A549 treated with ZK216348 at 1 μM for 4 hours (cell line): ENCODE measurements around the gene TPX2. TPM values are rescaled to one million over a fixed set of nuclear protein-coding genes. Genes with fewer than 3 reads are reported as not detected.

Experiments
- total RNA-seq: library from RNA; stranded (reverse); fragments of 200-300 nt; extraction: Qiagen RNA extraction; gene quantifications from 5 replicates; pipeline ENCODE4 v1.2.3, GENCODE V29; 2022; ENCODE audit warnings: low read depth

The TPX2 gene
- total RNA-seq = 104 to 134 TPM (median 106 TPM) in 5 replicates

GRCh38 chr20:31738729-31739549 is at the start of gene TPX2:
TSS of gene TPX2 (plus strand) at chr20:31739290. CDS start at chr20:31757477, 18,187 bp downstream.

DNA sequence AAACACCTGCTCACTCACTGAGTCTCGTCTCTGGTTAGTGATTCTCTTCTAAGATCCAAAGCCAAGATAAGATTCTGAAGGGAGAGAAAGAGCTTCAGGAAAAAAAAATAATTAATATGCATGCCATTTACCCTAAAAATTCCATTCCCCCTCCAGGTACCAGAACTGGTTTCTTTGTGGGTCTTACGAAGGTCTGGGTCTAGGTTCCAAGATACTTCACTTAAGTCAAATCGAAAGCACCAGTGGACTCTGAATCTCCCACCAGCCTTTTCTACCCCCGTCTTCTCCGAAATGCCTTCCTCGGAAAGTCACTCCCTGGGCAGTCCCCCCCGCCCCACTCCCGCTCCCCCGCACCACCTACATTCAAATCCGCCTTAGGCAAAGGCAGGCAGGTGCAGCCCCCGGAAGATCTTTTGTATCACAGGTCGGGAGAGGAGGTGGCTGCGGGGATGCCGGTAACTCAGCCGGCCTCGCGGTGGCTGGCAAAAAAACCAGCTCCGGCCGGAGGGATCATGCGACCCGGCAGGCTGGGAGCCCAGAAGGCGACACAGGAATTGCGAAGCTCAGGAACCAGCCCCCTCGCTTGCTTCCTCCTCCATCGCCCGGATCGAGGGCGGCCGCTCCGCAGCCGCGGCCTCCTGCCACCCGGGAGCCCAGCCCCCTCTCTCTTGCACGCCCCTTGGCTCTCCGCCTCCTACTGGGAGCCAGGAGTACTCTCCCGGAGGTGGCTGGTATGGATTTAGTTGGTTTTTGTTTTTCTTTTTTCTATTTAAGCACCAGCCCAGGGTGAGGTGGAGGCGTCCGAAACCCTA is 16.6 kb upstream of the TPX2 start, which contains the start of gene BCL2L1:
Gene BCL2L1, minus strand, starts transcription at position 612 of the 812 bp plus-strand sequence. CDS start 650 bp downstream, outside the sequence.

GRCh38 chr20:31819083-31819784 is 80.1 kb downstream of the TPX2 start, which contains the start of gene MYLK2:
TSS of gene MYLK2 (plus strand) at chr20:31819356. CDS start at chr20:31819581, 225 bp downstream.

DNA sequence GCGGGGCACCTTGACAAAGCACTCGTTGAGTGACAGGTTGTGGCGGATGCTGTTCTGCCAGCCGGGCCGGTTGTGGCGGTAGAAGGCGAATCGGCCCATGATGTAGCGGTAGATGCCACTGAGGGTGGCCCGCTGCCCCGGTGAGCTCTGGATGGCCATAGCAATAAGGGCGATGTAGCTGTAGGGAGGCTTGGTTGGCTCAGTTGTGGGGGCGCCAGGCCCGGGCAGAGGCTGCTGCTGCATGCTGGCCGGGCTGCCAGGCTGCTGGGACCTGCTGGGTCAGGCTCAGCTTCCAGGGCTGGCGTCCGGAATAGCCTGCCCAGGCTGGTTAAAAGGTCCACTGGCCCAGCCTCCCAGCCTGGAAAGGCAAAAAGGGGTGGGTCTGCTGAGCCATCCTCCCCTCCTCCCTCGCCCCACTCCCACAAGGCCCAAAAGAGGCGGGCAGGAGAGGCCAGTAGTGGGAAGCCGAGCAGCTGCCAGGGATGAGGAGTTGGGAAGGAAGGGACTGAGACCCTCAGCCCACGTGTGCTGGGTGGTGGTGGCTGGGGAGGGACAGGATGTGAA is 106.3 kb downstream of the TPX2 start, which contains the start of gene FOXS1:
Gene FOXS1, minus strand, starts transcription at position 305 of the 564 bp plus-strand sequence. Its CDS starts 62 bp downstream, at position 243.

Other genes with a start within 250 kb of the TPX2 start
- gene HM13, start 224.8 kb upstream of the TPX2 start, total RNA-seq = 183 to 262 TPM (median 248 TPM) in 5 replicates
- gene ID1, start 134.0 kb upstream of the TPX2 start, total RNA-seq = 269 to 530 TPM (median 412 TPM) in 5 replicates
- gene COX4I2, start 101.4 kb upstream of the TPX2 start, total RNA-seq = not detected in 5 replicates
- gene BCL2L1, start 16.4 kb upstream of the TPX2 start, total RNA-seq = 242 to 268 TPM (median 253 TPM) in 5 replicates
- gene MYLK2, start 80.1 kb downstream of the TPX2 start, total RNA-seq = 0.22 to 1.2 TPM (median 0.55 TPM) in 5 replicates
- 0.40 to 1.1 TPM (median 0.76 TPM) in 4 of 5 replicates, not detected in the other for gene FOXS1, start 106.3 kb downstream of the TPX2 start, total RNA-seq
- 0.62 to 1.3 TPM (median 0.90 TPM) in 5 replicates for gene DUSP15, start 131.2 kb downstream of the TPX2 start, total RNA-seq
- 0.13 TPM in 1 of 5 replicates, not detected in the others for gene TTLL9, start 131.3 kb downstream of the TPX2 start, total RNA-seq
- 29.0 to 39.8 TPM (median 32.4 TPM) in 5 replicates for gene PDRG1, start 212.8 kb downstream of the TPX2 start, total RNA-seq
- 0.02 to 0.03 TPM in 2 of 5 replicates, not detected in the others for gene XKR7, start 228.9 kb downstream of the TPX2 start, total RNA-seq